ENCODE measurements around the gene ZNF235. TPM values are rescaled to one million over a fixed set of nuclear protein-coding genes. Genes with fewer than 3 reads are reported as not detected.
"Not testable (repeated sequence)": the region's sequence is repeated elsewhere in the genome, so short reads cannot be mapped to it uniquely, and the experiment has no call there.

The ZNF235 gene
- total RNA-seq, 1 donor from 2014 or later: 4.7 TPM

DNA sequence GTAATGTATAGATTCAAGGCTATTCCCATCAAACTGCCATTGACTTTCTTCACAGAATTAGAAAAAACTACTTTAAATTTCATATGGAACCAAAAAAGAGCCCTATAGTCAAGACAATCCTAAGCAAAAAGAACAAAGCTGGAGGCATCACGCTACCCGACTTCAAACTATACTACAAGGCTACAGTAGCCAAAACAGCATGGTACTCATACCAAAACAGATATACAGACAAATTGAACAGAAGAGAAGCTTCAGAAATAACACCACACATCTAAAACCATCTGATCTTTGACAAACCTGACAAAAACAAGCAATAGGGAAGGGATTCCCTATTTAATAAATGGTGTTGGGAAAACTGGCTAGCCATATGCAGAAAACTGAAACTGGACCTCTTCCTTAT lies 52.5 kb downstream of the ZNF235 start:
- Mint-ChIP-seq H3K9me3 (peaks cover 92% of the 10 kb centered on the region), H3K36me3 (ENCODE audit: low read depth) (peaks cover 12% of the 10 kb centered on the region)
- H3K4me1 Mint-ChIP-seq (ENCODE audit: low read depth); DNase-seq (ENCODE audit: low spot score); intact Hi-C loops (cut with micrococcal nuclease); H3K27ac Mint-ChIP-seq; H3K4me3 Mint-ChIP-seq; H3K27me3 Mint-ChIP-seq (ENCODE audit: insufficient read depth): not testable (repeated sequence)

DNA sequence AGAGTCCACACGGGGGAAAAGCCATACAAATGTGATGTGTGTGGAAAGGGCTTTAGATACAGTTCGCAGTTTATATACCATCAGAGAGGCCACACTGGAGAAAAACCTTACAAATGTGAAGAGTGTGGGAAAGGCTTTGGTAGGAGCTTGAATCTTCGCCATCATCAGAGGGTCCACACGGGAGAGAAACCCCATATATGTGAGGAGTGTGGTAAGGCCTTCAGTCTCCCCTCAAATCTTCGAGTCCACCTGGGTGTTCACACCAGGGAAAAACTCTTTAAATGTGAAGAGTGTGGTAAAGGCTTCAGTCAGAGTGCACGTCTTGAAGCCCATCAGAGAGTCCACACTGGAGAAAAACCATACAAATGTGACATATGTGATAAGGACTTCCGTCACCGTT lies 68.4 kb downstream of the ZNF235 start:
- no peak overlapping the region for H3K4me3 Mint-ChIP-seq
- H3K36me3 Mint-ChIP-seq (ENCODE audit: low read depth): peaks cover 66% of the 10 kb centered on the region
- H3K27me3 Mint-ChIP-seq (ENCODE audit: insufficient read depth): no peaks in the 10 kb centered on the region
- intact Hi-C loops (cut with micrococcal nuclease): no loop called here
- no peak overlapping the region for H3K27ac Mint-ChIP-seq
- no peak for DNase-seq (ENCODE audit: low spot score)
- H3K9me3 Mint-ChIP-seq: peaks cover 78% of the 10 kb centered on the region
- no peaks in the 10 kb centered on the region for H3K4me1 Mint-ChIP-seq (ENCODE audit: low read depth)

Other genes with a start within 250 kb of the ZNF235 start
- 1.3 and 1.4 TPM in 2 replicates for gene ZNF284, start 232.9 kb downstream of the ZNF235 start, total RNA-seq
- 18.8 and 20.4 TPM in 2 replicates for gene ZNF224, start 210.7 kb downstream of the ZNF235 start, total RNA-seq
- 3.8 and 5.0 TPM in 2 replicates for gene ZNF225, start 191.6 kb downstream of the ZNF235 start, total RNA-seq
- 8.4 and 10.3 TPM in 2 replicates for gene ZNF234, start 163.5 kb downstream of the ZNF235 start, total RNA-seq
- 10.5 and 11.6 TPM in 2 replicates for gene ZNF226, start 139.9 kb downstream of the ZNF235 start, total RNA-seq
- 21.7 and 22.6 TPM in 2 replicates for gene ZNF227, start 92.5 kb downstream of the ZNF235 start, total RNA-seq
- 0.26 TPM in 1 of 2 replicates, not detected in the other for gene ZNF233, start 45.1 kb downstream of the ZNF235 start, total RNA-seq
- not detected in 2 replicates for gene ZNF112, start 51.7 kb upstream of the ZNF235 start, total RNA-seq
- gene ZNF285, start 96.6 kb upstream of the ZNF235 start, total RNA-seq: 0.07 TPM in 1 of 2 replicates, not detected in the other
- gene ZNF229, start 143.4 kb upstream of the ZNF235 start, total RNA-seq: 0.08 TPM in 1 of 2 replicates, not detected in the other
- 8.8 and 10.1 TPM in 2 replicates for gene ZNF180, start 195.5 kb upstream of the ZNF235 start, total RNA-seq
- not detected in 2 replicates for gene CEACAM20, start 224.7 kb upstream of the ZNF235 start, total RNA-seq